GM21423 (cell line): ENCODE data around the gene JAG2.

Source experiments
- ATAC-seq: cut with Tn5 transposase; IDR thresholded peaks from one replicate; pipeline ENCODE4 v1.9.1; 2021; ENCODE audit warnings: mild to moderate bottlenecking, moderate library complexity; ENCODE audit not compliant: unreplicated experiment

JAG2 gene

DNA sequence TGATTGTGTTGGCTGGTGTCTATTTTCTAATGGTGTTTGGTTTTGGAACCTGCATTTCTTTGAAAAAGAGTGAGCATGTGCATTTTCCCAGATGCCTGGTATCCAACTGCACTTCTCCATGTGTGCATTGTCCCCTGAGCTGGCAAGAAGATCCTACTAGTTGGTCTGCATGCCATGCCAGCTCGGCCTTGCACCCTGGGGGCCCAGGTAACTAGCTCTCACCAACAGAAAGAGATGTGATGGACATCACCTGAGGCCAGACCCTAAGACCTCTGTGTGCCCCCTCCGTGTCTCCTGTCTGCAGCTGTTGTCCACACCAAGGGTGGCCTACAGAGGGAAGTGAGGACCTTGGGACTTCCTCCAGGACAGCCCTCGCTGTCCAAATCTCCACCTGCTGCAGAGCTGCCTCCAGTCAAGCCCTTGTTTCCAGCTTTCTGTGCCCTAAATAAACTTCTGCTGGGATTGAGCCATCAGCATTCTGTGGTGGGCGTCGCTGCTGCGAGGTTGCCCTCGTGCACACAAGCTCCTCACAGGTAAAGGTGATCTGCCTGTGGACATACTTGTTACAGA, 73.3 kb downstream of the JAG2 start:
- ATAC-seq = no peak

- ATAC-seq = no peak
Observed at GRCh38 chr14:105094193-105094907, 74.2 kb downstream of the JAG2 start.

DNA sequence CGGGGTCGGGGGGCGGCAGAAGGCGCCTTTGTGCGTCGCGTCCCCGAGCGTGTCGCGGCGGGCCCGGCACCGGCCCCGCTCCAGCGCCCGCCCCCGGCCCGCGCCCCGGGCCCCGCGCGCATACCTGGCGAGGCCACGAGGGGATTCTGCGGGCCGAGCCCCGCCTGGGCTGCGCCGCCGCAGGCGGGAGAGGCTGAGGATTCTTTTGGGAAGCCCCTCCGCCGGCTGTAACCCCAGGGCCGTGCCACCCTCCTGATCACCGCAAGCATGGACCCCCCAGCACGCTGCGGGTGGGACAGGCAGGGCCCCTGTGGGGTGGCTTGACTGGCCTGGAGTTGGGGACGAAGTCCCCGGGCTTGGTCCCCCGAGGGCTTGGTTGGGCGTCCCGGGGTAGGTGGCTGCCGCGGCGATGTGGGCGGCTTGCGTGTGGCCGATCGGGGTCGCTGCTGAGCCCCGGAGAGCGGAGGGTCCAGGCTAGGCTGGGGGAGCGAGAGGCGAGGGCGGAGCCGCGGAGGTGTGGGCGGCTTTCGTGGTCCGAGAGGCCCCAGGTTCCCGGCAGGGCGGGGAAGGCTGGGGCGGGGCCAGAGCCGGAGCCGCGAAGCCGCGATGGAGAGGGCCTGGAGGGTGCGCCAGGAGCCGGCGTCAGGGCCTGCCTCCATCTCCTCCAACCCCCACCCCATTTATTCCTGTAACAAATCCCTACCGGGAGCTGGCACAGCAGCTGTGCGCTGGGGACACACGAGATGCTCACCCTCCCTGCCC, 75.0 kb downstream of the JAG2 start:
- peak; percentile 65 for ATAC-seq

DNA sequence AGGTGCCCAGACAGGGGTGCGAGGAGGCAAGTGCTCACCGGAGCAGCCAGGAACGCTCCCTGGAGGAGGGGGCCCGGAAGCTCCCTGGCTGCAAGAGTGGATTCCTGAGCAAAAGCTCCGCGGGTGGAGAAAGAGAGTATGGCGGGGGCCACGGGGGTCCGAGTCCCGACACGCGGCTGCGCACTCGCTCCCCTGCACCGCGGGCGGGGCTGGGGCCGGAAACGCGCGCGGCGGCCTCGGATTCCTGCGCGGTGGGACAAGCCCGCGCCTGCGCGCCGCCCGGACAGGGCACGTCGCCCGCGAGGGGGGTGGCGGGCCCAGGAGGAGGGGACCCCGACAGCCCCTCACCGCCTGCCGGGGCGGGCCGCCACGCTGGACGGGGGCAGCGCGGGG, 75.5 kb downstream of the JAG2 start:
- peak; percentile 35 for ATAC-seq

GRCh38 chr14:105092171-105093037, 76.2 kb downstream of the JAG2 start:
- no peak for ATAC-seq

- ATAC-seq = no peak
Observed at GRCh38 chr14:105091517-105092170, 76.9 kb downstream of the JAG2 start.

- no peak for ATAC-seq
Observed at GRCh38 chr14:105091054-105091516, 77.5 kb downstream of the JAG2 start.
